Mesenchymal stem cell (in vitro differentiated cells and primary cell): ENCODE measurements around the gene CYSTM1.
A peak's percentile ranks its signal among the peaks of the same experiment; 100 is the strongest.

Source experiments
- DNase-seq: peaks from one replicate; pipeline ENCODE4 v3.0.0-alpha.2; 2013
- H2AFZ ChIP-seq: one replicate; pipeline ENCODE4 v1.6.1; 2013; ENCODE audit warnings: low read depth, mild to moderate bottlenecking, control low read depth, inconsistent platforms, low read length, moderate library complexity
- H2AK5ac ChIP-seq: 2 replicates; pipeline ENCODE4 v1.6.1; 2013; ENCODE audit warnings: low read length, moderate library complexity, mild to moderate bottlenecking, inconsistent platforms; ENCODE audit not compliant: severe bottlenecking
- H2BK120ac ChIP-seq: one replicate; pipeline ENCODE4 v1.6.1; 2013; ENCODE audit warnings: low read depth, mild to moderate bottlenecking, inconsistent platforms, low read length, moderate library complexity
- H2BK12ac ChIP-seq, 2 experiments: one replicate each; pipeline ENCODE4 v1.6.1; 2013; ENCODE audit warnings: inconsistent platforms in 2 of 2, low read length in 2 of 2, mild to moderate bottlenecking in 2 of 2, moderate library complexity in 2 of 2, control low read depth in 1 of 2
- H2BK15ac ChIP-seq: one replicate; pipeline ENCODE4 v1.6.1; 2013; ENCODE audit warnings: mild to moderate bottlenecking, low read depth, inconsistent platforms; ENCODE audit not compliant: poor library complexity, severe bottlenecking
- H2BK5ac ChIP-seq: 2 replicates; pipeline ENCODE4 v1.6.1; 2013; ENCODE audit warnings: low read depth, mild to moderate bottlenecking, low read length, control low read depth, inconsistent platforms; ENCODE audit not compliant: poor library complexity, severe bottlenecking
- H3K14ac ChIP-seq, 2 experiments: one replicate each; pipeline ENCODE4 v1.6.1; 2013; ENCODE audit warnings: inconsistent platforms in 2 of 2, low read length in 2 of 2, control low read depth in 1 of 2, mild to moderate bottlenecking in 1 of 2, moderate library complexity in 1 of 2
- H3K18ac ChIP-seq, 2 experiments: one replicate each; pipeline ENCODE4 v1.6.1; 2013; ENCODE audit warnings: inconsistent platforms in 2 of 2, low read length in 2 of 2, control low read depth in 1 of 2, low read depth in 1 of 2, mild to moderate bottlenecking in 1 of 2
- H3K23ac ChIP-seq, 2 experiments: one replicate each; pipeline ENCODE4 v1.6.1; 2013; ENCODE audit warnings: inconsistent platforms in 2 of 2, low read length in 2 of 2, mild to moderate bottlenecking in 2 of 2, moderate library complexity in 2 of 2, control low read depth in 1 of 2
- H3K27ac ChIP-seq: 2 replicates; pipeline ENCODE4 v1.5.1; 2013; ENCODE audit warnings: mild to moderate bottlenecking, moderate library complexity, low read length, control low read depth, inconsistent platforms; ENCODE audit not compliant: poor library complexity, severe bottlenecking
- H3K27me3 ChIP-seq, 2 experiments: 2 replicates each; pipeline versions ENCODE4 v1.6.1 to v1.7.0; 2013; ENCODE audit warnings: low read length in 2 of 2, mild to moderate bottlenecking in 2 of 2, moderate library complexity in 2 of 2, control low read depth in 1 of 2, inconsistent platforms in 1 of 2; ENCODE audit not compliant: control insufficient read depth in 1 of 2, insufficient read depth in 1 of 2
- H3K36me3 ChIP-seq, 2 experiments: 2 replicates each; pipeline versions ENCODE4 v1.6.1 to v1.7.0; 2013; ENCODE audit warnings: low read length in 2 of 2, control low read depth in 1 of 2, inconsistent platforms in 1 of 2, low read depth in 1 of 2, mild to moderate bottlenecking in 1 of 2; ENCODE audit not compliant: insufficient read depth in 2 of 2, control insufficient read depth in 1 of 2
- H3K4ac ChIP-seq, 2 experiments: one replicate each; pipeline ENCODE4 v1.6.1; 2013; ENCODE audit warnings: inconsistent platforms in 2 of 2, low read length in 2 of 2, mild to moderate bottlenecking in 2 of 2, moderate library complexity in 2 of 2, control low read depth in 1 of 2, low read depth in 1 of 2
- H3K4me1 ChIP-seq: 2 replicates; pipeline ENCODE4 v1.6.1; 2013; ENCODE audit warnings: low read depth, low read length, control low read depth; ENCODE audit not compliant: control insufficient read depth, insufficient read depth
- H3K4me2 ChIP-seq: 2 replicates; pipeline ENCODE4 v1.6.1; 2013; ENCODE audit warnings: low read length, mild to moderate bottlenecking, inconsistent platforms; ENCODE audit not compliant: poor library complexity, severe bottlenecking
- H3K4me3 ChIP-seq, 2 experiments: 2 replicates each; pipeline versions ENCODE4 v1.5.1 to v1.7.0; 2013; ENCODE audit warnings: low read length in 2 of 2, mild to moderate bottlenecking in 2 of 2, control low read depth in 1 of 2, low read depth in 1 of 2; ENCODE audit not compliant: insufficient read depth in 1 of 2
- H3K79me1 ChIP-seq: replicated peaks from 2 replicates; pipeline ENCODE4 v1.6.1; 2013; ENCODE audit warnings: mild to moderate bottlenecking, control low read depth, low read length, inconsistent platforms; ENCODE audit not compliant: poor library complexity, severe bottlenecking
- H3K9ac ChIP-seq: 2 replicates; pipeline ENCODE4 v1.7.0; 2013; ENCODE audit warnings: mild to moderate bottlenecking, low read length, moderate library complexity
- H3K9me3 ChIP-seq: 2 replicates; pipeline ENCODE4 v1.7.0; 2013; ENCODE audit warnings: mild to moderate bottlenecking, low read length; ENCODE audit not compliant: control insufficient read depth
- H4K8ac ChIP-seq: one replicate; pipeline ENCODE4 v1.6.1; 2013; ENCODE audit warnings: inconsistent platforms, mild to moderate bottlenecking, low read length, moderate library complexity
- H4K91ac ChIP-seq: one replicate; pipeline ENCODE4 v1.6.1; 2013; ENCODE audit warnings: mild to moderate bottlenecking, low read length, inconsistent platforms
- WGBS: methylation state at CpG from one replicate; pipeline ENCODE4 v1.1.7; 2013; ENCODE audit warnings: mixed read lengths; 5-methylcytosine and 5-hydroxymethylcytosine counted together

CYSTM1 gene

DNA sequence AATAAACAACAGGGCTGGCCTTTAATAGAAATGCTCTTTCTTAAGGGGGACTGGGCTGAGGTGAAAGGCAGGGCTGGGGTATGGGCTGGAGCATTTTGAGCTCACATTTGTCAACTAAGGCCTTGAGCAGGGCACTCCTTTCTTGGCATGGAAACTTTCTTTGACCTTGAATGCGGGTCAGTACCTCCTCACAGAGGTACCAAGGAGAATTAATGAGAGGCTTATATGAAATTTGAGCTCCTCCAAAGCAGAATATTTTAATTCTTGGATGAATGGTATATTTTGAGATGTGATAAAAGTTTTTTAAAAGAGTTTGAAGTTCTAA is 3.1 kb downstream of the CYSTM1 start:
- Histone ChIP-seq H3K4me3 (peak overlapping the region in 1 of 2 experiments; percentile 71), H2BK15ac (no peak overlapping the region), H3K4me2 (no peak overlapping the region), H2AFZ (no peak overlapping the region), H3K79me1 (peaks cover 4% of the 10 kb centered on the region), H3K18ac (no peak overlapping the region), H4K91ac (no peak overlapping the region), H2BK120ac (no peak overlapping the region), H3K9me3 (no peaks in the 10 kb centered on the region), H3K23ac (no peak overlapping the region), H3K27ac (no peak overlapping the region), H3K36me3 (no peaks in the 10 kb centered on the region), H2BK12ac (no peak overlapping the region), H3K4ac (no peak overlapping the region), H3K14ac (no peak overlapping the region), H2AK5ac (no peak overlapping the region), H3K4me1 (peaks cover 11% of the 10 kb centered on the region), H3K9ac (peak overlapping the region; percentile 97), H2BK5ac (no peak overlapping the region), H3K27me3 (peaks cover 0 to 5% of the 10 kb centered on the region in 2 experiments), H4K8ac (no peak overlapping the region)
- DNase-seq, result no peak
- WGBS, result 96% methylated on average over 1 of the region's 1 CpG

- Histone ChIP-seq H3K9ac (peak overlapping the region; percentile 97), H2AFZ (no peak overlapping the region), H2BK12ac (no peak overlapping the region), H3K9me3 (no peaks in the 10 kb centered on the region), H3K4me3 (no peak overlapping the region), H2BK5ac (no peak overlapping the region), H3K18ac (no peak overlapping the region), H2AK5ac (no peak overlapping the region), H3K36me3 (no peaks in the 10 kb centered on the region), H3K4me2 (no peak overlapping the region), H3K27ac (no peak overlapping the region), H3K23ac (no peak overlapping the region), H2BK120ac (no peak overlapping the region), H3K14ac (no peak overlapping the region), H4K91ac (no peak overlapping the region), H2BK15ac (no peak overlapping the region), H3K4me1 (peaks cover 11% of the 10 kb centered on the region), H4K8ac (no peak overlapping the region), H3K4ac (no peak overlapping the region), H3K27me3 (no peaks in the 10 kb centered on the region), H3K79me1 (peaks cover 6% of the 10 kb centered on the region)
- WGBS, result 79% methylated on average over 4 of the region's 6 CpGs
- DNase-seq, result no peak
Observed at GRCh38 chr5:140178482-140179116, 3.6 kb downstream of the CYSTM1 start.

DNA sequence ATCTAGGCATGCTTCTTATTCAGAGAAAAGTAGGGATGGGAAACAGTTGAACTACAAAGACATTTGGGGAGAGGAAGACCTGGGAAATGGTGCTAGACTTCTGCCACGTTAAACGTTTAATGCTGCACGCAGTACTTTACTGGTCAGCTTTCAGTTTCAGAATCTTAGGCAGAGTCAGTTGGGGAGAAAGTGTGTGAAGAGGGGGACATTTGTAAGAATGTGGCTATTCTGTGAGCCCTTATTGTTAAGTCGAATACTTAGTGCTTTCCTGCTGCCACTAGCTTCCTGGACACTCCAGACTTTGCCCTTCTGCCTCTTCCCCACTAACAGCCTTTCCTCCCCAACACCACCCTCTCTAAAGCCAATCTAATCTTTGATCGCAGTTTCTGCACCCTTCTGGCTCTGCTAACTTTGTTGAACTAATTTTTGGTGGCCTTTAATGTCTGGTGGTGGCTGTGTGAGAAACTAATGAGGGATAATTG is 6.1 kb downstream of the CYSTM1 start:
- no peak overlapping the region for H2BK120ac ChIP-seq
- no peaks in the 10 kb centered on the region for H3K36me3 ChIP-seq
- DNase-seq, result no peak
- H2AK5ac ChIP-seq, result no peak overlapping the region
- H2AFZ ChIP-seq, result no peak overlapping the region
- no peaks in the 10 kb centered on the region for H3K9me3 ChIP-seq
- peak overlapping the region in 1 of 2 experiments; percentile 32 for H3K4me3 ChIP-seq
- no peak overlapping the region for H3K4me2 ChIP-seq
- H3K27me3 ChIP-seq, result no peaks in the 10 kb centered on the region
- H3K27ac ChIP-seq, result no peak overlapping the region
- no peak overlapping the region for H2BK5ac ChIP-seq
- WGBS, result 86% methylated on average over 5 of the region's 5 CpGs
- peak overlapping the region; percentile 83 for H3K9ac ChIP-seq
- no peak overlapping the region for H2BK12ac ChIP-seq
- H2BK15ac ChIP-seq, result no peak overlapping the region
- no peak overlapping the region for H3K18ac ChIP-seq
- no peak overlapping the region for H3K23ac ChIP-seq
- H3K4ac ChIP-seq, result no peak overlapping the region
- peaks cover 5% of the 10 kb centered on the region for H3K4me1 ChIP-seq
- no peak overlapping the region for H3K14ac ChIP-seq
- no peak overlapping the region for H4K91ac ChIP-seq
- peaks cover 7% of the 10 kb centered on the region for H3K79me1 ChIP-seq
- no peak overlapping the region for H4K8ac ChIP-seq

DNA sequence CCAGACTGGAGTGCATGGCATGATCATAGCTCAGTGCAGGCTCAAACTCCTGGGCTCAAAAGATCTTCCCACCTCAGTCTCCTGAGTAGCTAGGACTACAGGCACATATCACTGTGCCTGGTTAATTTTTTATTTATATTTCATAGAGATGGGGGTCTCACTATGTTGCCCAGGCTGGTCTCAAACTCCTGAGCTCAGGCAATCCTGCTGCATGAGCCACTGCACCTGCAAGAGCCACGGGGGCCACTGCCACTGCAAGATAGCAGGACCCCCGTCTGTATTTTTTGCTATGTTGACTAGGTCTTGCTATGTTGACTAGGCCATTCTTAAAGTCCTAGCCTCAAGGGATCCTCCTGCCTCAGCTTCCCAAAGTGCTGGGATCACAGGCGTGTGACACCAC is 6.5 kb downstream of the CYSTM1 start:
- WGBS, result 93% methylated on average over 3 of the region's 3 CpGs
- no peak overlapping the region for H2AK5ac ChIP-seq
- no peak overlapping the region for H3K4ac ChIP-seq
- no peak overlapping the region for H2BK120ac ChIP-seq
- no peak overlapping the region for H3K18ac ChIP-seq
- no peak overlapping the region for H3K27ac ChIP-seq
- H2BK12ac ChIP-seq, result no peak overlapping the region
- no peak overlapping the region for H4K91ac ChIP-seq
- peaks cover 4% of the 10 kb centered on the region for H3K4me1 ChIP-seq
- DNase-seq, result no peak
- no peak overlapping the region for H2BK5ac ChIP-seq
- H3K14ac ChIP-seq, result no peak overlapping the region
- no peaks in the 10 kb centered on the region for H3K27me3 ChIP-seq
- no peak overlapping the region for H3K4me2 ChIP-seq
- no peak overlapping the region for H3K23ac ChIP-seq
- peak overlapping the region in 1 of 2 experiments; percentile 32 for H3K4me3 ChIP-seq
- no peak overlapping the region for H4K8ac ChIP-seq
- no peaks in the 10 kb centered on the region for H3K9me3 ChIP-seq
- H3K9ac ChIP-seq, result peak overlapping the region; percentile 83
- no peak overlapping the region for H2BK15ac ChIP-seq
- H3K36me3 ChIP-seq, result no peaks in the 10 kb centered on the region
- no peak overlapping the region for H2AFZ ChIP-seq
- peaks cover 11% of the 10 kb centered on the region for H3K79me1 ChIP-seq
